ENCODE measurements around the gene ADGRL3.

- TF ChIP-seq CTCF (IDR thresholded peaks at IDR 0.05; ENCODE audit: borderline replicate concordance, extremely low read depth, low read length, poor library complexity, severe bottlenecking) = no peak
- TF ChIP-seq EZH2 (IDR thresholded peaks at IDR 0.05; ENCODE audit: borderline replicate concordance, low read depth, low read length, severe bottlenecking) = no peak
Measured at GRCh38 chr4:61716426-61716825, 516.3 kb downstream of the ADGRL3 start.
